Left ventricle myocardium inferior (tissue), 1 donor: ENCODE data around the gene FBXL16. TPM values are rescaled to one million over a fixed set of nuclear protein-coding genes. Genes with fewer than 3 reads are reported as not detected.
A peak's percentile ranks its signal among the peaks of the same experiment; 100 is the strongest.

Experiments
- DNase-seq: peaks from one replicate; pipeline ENCODE4 v3.0.0-alpha.2; 2020
- H3K27ac ChIP-seq: fragments of 200-600 bp; replicated peaks from 2 replicates; pipeline ENCODE4 v1.8.0; 2021
- H3K27me3 ChIP-seq: fragments of 200-600 bp; 2 replicates; pipeline ENCODE4 v1.8.0; 2021; ENCODE audit warnings: low read depth
- H3K36me3 ChIP-seq: fragments of 200-600 bp; 2 replicates; pipeline ENCODE4 v1.8.0; 2021
- H3K4me1 ChIP-seq: fragments of 200-600 bp; 2 replicates; pipeline ENCODE4 v1.8.0; 2021
- H3K4me3 ChIP-seq: fragments of 200-600 bp; 2 replicates; pipeline ENCODE4 v1.8.0; 2021; ENCODE audit warnings: mild to moderate bottlenecking, moderate library complexity
- H3K9me3 ChIP-seq: fragments of 200-600 bp; replicated peaks from 2 replicates; pipeline ENCODE4 v1.8.0; 2021
- CTCF ChIP-seq: fragments of 200-600 bp; IDR thresholded peaks from 2 replicates; pipeline ENCODE4 v1.8.0; 2021; ENCODE audit warnings: antibody characterized with exemption, mild to moderate bottlenecking, borderline replicate concordance
- intact Hi-C: fragments of 100-400 bp; cut with micrococcal nuclease; formaldehyde crosslinking; loops from one replicate; pipeline ENCODE4 v1.11.0; 2022
- total RNA-seq: library from RNA; stranded (reverse); fragmentation: NEBNext Ultra II Directional; extraction: Animal tissue kit (Norgen Biotek cat#: 25700); gene quantifications from one replicate; pipeline ENCODE4 v1.2.1, GENCODE V29; 2021
- donor health status: DM: no; HTN: yes; CAD: no; lungs with severe emphysema.

The FBXL16 gene
- total RNA-seq, 1 donor from 2014 or later: 0.08 TPM

DNA sequence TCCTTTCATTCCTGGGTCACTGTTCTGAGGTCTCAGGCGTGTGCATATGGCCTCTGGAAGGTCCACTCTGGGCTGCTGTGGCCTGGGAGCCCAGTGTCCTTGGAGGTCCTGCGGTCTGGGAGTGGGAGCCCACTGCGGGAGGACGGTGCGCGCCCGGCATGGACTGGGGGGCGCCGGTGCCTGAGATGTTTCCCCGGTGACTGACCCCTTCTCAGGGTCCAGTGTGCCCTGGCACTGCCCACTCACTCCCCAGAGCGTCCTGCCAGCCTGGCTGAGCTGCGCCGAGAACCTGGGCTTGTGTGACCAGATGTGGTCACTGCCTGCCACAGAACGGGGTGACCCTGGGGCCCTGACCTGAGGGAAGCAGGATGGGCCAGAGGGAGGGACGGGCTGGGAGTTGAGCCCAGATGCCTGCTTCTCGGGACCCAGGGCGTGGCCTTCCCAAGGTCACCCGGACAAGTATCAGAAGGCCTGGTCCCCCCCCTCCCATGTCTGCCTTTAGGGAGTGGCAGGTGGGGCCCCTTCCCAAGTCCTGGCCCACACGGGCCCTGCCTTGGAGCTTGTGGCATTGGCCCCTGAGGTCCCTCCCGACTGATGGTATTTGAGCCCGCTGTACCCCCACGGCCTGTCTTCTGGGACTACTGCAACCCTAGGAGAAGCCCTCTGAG, 31.3 kb downstream of the FBXL16 start:
- peaks cover 50% of the 10 kb centered on the region for H3K36me3 ChIP-seq
- H3K9me3 ChIP-seq: no peaks in the 10 kb centered on the region
- intact Hi-C loops: no loop called here
- H3K27me3 ChIP-seq: peaks cover 19% of the 10 kb centered on the region
- H3K27ac ChIP-seq: peak overlapping the region; percentile 64
- DNase-seq: no peak
- H3K4me3 ChIP-seq: peak overlapping the region; percentile 61
- TF ChIP-seq CTCF: no peak
- peaks cover 35% of the 10 kb centered on the region for H3K4me1 ChIP-seq

GRCh38 chr16:673399-673991, 32.1 kb downstream of the FBXL16 start:
- H3K36me3 ChIP-seq: peaks cover 55% of the 10 kb centered on the region
- intact Hi-C loops: no loop called here

DNA sequence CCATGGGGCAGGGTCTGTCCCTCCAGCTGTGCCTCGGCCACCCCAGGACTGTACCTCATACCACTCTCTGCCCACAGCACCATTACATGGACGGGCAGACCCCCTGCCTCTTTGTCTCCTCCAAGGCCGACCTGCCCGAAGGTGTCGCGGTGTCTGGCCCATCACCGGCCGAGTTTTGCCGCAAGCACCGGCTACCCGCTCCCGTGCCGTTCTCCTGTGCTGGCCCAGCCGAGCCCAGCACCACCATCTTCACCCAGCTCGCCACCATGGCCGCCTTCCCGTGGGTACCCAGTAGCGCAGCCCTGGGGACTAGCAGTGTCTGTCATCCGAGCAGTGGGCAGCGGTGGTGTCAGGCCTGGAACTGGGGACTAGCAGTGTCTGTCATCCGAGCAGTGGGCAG, 32.8 kb downstream of the FBXL16 start:
- Histone ChIP-seq H3K4me1 (peaks cover 40% of the 10 kb centered on the region), H3K4me3 (no peak overlapping the region), H3K9me3 (no peaks in the 10 kb centered on the region), H3K27ac (no peak overlapping the region), H3K27me3 (peaks cover 15% of the 10 kb centered on the region), H3K36me3 (peaks cover 55% of the 10 kb centered on the region)
- intact Hi-C loops: no loop called here
- TF ChIP-seq CTCF: no peak
- no peak for DNase-seq

More at GRCh38 chr16:673399-673991, 32.1 kb downstream of the FBXL16 start:
- Histone ChIP-seq H3K9me3 (no peaks in the 10 kb centered on the region), H3K27ac (no peak overlapping the region), H3K4me3 (no peak overlapping the region), H3K4me1 (peaks cover 35% of the 10 kb centered on the region), H3K27me3 (peaks cover 19% of the 10 kb centered on the region)
- no peak for DNase-seq
- TF ChIP-seq CTCF: no peak

DNA sequence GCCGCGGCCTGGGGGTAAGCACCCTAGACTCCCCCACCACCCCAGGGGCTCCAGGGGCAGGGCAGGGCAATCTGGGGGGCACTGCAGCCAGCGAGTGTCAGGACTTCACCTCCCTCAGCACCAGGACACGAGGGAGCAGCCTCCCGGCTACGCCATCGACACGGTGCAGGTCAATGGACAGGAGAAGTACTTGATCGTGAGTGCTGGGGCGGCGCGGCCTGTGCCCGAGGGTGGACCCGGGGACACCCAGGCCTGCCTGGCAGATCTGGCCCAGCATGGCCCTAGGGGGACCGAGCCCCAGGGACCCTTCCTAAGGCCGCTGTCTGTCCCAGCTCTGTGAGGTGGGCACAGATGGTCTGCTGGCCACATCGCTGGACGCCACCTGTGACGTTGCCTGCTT, 33.2 kb downstream of the FBXL16 start:
- Histone ChIP-seq H3K4me3 (no peak overlapping the region), H3K27me3 (peaks cover 11% of the 10 kb centered on the region), H3K9me3 (no peaks in the 10 kb centered on the region), H3K27ac (no peak overlapping the region), H3K4me1 (peaks cover 45% of the 10 kb centered on the region), H3K36me3 (peaks cover 55% of the 10 kb centered on the region)
- TF ChIP-seq CTCF: no peak
- intact Hi-C loops: no loop called here
- no peak for DNase-seq

DNA sequence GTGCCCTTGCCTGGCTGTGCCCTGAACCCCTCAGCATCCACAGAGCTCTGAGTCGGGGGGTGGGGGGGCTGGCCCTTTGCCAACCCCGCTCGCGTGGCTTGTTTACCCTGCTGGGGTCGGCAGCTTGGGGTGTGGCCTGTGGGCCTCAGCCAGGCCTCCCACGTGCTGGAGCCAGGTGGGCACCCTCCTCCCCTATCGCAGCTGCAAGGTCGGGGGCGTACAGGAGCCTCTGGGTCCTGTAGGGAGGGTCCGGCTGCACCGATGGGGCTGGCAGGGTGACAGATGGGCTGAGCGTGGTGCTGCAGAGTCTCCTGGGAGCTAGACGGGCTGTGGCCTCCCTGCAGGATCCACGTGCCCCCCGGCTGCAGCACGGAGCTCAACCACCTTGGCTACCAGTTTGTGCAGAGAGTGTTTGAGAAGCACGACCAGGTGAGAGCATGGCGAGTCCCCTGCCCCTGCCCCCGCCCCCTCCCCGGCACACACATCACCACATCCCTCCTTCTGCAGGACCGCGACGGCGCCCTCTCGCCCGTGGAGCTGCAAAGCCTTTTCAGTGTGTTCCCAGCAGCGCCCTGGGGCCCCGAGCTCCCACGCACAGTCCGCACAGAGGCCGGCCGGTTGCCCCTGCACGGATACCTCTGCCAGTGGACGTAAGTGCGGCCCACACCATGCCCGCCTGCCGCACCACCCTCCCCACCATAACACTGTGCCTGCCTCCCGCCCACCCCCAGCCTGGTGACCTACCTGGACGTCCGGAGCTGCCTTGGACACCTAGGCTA, 34.1 kb downstream of the FBXL16 start:
- no peak for DNase-seq
- Histone ChIP-seq H3K27me3 (peaks cover 2% of the 10 kb centered on the region), H3K4me3 (no peak overlapping the region), H3K27ac (no peak overlapping the region), H3K4me1 (peaks cover 50% of the 10 kb centered on the region), H3K9me3 (no peaks in the 10 kb centered on the region), H3K36me3 (peaks cover 55% of the 10 kb centered on the region)
- no peak for TF ChIP-seq CTCF
- intact Hi-C loops: no loop called here
